ENCODE measurements around the gene ING2. TPM values are rescaled to one million over a fixed set of nuclear protein-coding genes. Genes with fewer than 3 reads are reported as not detected.
"Not testable (repeated sequence)": the region's sequence is repeated elsewhere in the genome, so short reads cannot be mapped to it uniquely, and the experiment has no call there.

ING2 gene, protein sequence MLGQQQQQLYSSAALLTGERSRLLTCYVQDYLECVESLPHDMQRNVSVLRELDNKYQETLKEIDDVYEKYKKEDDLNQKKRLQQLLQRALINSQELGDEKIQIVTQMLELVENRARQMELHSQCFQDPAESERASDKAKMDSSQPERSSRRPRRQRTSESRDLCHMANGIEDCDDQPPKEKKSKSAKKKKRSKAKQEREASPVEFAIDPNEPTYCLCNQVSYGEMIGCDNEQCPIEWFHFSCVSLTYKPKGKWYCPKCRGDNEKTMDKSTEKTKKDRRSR
- 10.7 TPM for polyA plus RNA-seq (2013, experiment 1 of 2; ENCODE audit: insufficient read length)
- polyA plus RNA-seq (2013, experiment 2 of 2; ENCODE audit: insufficient read length) = 10.7 TPM

DNA sequence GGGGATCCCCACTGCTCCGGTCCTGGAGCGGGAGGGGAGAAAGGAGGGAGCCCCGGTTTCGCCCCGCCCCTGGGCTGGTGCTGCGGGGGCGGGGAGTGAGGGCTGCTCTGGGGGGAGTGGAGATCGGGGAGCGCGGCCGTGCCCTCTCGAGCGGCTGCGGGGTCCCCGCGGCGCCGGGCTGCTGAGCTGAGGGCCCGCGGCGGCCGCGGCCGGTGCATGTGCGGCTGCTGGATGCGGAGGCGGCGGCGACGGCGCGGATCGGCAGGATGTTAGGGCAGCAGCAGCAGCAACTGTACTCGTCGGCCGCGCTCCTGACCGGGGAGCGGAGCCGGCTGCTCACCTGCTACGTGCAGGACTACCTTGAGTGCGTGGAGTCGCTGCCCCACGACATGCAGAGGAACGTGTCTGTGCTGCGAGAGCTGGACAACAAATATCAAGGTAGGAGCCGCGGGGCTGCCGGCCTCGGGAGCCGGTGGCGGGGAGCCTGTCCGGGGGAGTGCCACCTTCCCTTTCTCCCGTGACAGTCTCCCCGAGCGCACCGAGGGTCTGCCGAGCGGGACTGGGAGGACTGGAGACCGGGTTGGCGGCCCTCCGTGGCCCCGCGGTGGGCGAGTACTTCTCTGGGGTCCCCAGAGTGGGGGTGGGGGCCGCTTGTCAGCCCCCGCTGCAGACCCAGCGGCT, at the start of gene ING2:
Gene ING2, plus strand, starts transcription at position 129 of the 681 bp plus-strand sequence. Its CDS starts 138 bp downstream, at position 267.
- peak; percentile 77 for DNase-seq

DNA sequence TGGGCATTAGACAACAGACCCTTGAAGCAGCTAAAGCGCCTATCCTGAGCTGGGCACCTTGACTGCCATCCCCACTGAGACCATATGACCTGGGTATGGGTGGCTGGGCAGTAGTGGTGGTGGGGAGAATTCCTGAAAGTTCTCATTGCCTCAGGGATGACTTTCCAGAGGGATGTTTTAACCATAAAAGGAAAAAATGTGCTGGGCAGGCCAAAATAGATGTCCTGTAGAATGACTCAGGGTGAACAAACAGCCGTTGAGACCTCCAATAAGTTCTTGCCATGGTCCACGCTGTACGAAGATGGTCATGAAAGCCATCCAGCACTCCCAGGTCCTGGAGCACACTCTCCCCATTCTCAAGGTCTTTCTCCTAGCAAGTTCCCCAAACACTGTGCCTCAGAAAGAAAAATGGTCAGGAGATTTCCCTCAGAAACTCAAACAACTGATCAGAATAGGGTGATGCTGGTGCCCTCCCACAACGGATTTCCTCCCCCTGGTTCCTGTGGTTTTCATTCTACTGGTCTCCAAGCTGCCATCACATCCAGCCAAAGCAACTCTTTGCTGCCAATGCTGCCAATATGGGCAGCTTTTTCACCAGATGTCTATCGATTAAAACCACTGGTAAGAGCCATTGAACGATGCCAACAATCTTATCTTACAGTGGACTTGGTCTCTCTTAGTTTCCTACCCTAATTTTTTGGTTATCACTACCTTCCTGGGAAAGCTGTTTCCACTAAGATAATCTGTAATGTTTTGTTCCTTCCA, 49.2 kb upstream of the ING2 start:
- peak; percentile 63 for DNase-seq

DNA sequence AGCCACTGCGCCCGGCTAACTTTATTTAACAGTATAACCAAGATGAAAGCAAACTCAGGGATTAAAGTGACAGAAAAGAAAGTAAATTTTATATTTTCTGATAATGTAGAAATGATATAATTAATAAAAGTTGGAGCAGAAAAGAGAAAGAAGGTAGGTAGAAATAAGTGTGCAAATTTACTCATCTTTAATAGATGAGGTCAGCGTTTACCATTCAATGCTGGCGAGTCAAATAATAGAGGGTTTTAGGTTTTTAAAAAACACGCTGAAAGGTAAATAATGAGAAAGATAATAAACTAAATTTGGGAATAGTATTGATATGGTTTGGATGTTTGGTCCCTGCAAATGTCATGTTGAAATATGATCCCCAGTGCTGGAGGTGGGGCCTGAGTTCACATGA, 46.9 kb upstream of the ING2 start:
- no peak for DNase-seq

DNA sequence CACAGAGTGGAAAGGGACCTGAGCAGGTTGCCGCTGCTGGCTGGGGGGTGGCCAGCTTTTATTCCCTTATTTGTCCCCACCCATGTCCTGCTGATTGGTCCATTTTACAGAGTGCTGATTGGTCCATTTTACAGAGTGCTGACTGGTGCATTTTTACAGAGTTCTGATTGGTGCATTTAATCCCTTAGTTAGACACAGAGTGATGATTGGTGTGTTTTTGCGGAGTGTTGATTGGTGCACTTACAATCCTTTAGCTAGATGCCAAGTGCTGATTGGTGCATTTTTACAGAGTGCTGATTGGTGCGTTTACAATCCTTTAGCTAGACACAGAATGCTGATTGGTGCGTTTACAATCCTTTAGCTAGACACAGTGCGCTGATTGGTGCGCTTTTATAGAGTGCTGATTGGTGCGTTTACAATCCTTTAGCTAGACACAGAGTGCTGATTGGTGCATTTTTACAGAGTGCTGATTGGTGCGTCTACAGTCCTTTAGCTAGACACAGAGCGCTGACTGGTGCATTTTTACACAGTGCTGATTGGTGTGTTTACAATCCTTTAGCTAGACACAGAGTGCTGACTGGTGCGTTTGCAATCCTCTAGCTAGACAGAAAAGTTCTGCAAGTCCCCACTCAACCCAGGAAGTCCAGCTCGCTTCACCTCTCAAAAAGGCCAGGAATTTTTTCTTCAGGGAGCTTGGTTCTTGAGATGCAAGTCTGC, 40.8 kb upstream of the ING2 start:
- not testable (repeated sequence) for DNase-seq

DNA sequence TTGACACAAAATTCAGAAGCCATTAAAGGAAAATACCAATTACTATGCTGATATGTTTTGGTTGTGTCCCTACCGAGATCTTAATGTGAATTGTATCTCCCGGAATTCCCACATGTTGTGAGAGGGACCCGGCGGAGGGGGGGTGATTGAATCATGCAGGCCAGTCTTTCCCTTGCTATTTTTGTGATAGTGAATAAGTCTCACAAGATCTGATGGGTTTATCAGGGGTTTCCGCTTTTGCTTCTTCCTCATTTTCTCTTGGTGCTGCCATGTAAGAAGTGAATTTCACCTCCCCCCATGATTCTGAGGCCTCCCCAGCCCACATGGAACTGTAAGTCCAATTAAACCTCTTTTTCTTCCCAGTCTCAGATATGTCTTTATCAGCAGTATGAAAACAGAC, 39.0 kb upstream of the ING2 start:
- DNase-seq = peak; percentile 33

DNA sequence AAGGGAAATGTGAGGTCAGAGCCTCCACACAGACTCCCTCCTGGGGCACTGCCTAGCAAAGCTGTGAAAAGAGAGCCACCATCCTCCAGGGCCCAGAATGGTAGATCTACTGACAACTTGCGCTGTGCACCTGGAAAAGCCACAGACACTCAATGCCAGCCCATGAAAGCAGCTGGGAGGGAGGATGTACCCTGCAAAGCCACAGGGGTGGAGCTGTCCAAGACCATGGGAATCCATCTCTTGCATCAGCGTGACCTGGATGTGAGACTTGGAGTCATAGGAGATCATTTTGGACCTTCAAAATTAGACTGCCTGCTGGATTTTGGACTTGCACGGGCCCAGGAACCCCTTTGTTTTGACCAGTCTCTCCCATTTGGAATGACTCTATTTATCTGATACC, 37.6 kb upstream of the ING2 start:
- no peak for DNase-seq

DNA sequence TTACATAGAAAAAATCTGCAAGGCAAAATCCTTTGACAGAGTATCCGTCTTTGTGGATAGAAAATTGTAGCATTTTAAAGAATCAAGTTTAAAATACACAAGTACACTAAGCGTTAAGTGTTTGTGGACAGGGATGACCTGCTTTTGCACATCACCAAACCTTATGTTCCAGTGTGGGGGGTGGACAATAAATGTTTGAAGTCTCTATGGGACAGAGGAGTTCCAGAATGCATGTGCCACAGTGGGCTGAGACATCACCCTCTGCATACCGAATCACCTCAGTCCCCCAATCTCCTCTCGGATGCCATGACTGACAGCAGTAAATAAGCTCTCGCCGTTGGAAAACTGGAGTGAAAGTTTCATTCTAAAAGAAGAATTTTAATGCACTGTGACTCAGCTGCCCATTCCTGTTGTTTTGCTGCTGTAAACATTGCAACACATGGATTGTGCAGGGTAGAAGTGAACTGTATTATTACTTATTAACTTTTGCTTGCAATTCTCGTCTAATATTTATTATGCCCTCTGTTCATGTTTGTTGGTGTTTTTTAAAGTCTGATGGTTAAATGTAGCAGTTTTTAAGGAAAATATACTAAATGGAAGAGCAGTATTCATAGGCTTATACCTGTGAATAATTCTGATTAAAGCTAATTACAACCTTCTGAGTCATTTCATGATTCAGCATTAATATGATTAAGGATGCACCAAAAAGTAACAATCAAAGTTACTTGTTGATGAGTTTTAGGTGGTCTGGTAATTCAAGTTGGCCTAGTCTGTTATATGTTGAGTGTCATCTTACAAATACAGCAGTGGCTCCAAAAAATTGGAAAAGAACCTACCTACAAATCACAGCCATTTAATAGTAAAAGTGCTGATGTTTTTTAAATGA, 36.4 kb upstream of the ING2 start:
- DNase-seq = no peak

DNA sequence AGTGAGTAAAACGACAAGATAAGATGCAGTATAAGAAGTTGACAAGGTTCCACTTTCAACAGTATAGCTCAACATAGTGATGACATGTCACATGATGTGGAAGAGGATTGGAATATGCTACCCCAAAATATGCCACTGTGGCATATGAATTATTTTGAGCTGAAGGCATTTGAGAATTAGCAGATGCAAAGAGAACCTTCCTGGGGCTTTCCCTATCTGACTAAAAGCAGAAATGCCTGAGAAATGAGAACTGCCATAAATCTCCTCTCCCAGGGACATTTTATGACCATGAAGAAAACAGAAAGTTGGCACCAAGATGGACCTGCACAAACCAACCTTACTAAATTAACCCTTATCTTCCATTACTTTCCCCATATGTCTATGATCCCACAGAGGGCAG, 35.6 kb upstream of the ING2 start:
- no peak for DNase-seq

DNA sequence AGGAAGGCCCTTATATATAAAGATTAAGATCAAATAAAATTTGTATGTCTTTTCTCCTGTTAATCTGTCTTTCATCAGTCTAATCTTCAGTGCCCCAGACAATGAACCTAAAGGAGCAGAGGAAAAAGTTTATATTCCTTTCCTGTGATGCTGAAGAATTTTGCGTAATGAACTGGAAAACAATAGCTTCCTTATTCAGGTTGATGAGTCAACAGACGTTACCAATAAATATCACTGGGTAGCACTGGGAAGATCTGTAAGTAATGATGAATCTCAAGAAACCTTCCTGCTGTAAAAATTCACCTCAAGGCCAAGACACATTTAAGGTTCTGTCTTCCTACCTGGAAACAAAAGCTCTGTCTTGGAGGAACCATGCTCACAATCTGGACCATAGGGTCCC, 34.9 kb upstream of the ING2 start:
- no peak for DNase-seq

DNA sequence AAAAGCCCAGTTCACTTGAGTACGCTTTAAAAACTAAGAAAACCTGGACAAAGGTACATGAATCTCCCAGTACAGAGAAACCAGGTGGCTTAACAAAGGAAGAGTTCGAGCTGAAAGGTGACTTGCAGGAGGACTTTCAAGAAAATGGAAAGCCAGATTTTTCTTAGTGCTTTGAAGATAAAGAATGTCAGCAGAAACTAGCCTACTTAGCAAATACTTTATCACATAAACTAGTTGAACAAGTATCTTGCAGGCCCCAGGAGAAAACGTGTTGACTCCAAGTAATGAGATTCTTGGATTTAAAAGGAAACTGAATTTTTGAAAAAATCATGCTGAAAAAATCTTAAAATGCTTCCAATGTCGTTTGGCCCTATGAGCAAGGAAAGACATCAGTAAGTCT, 34.0 kb upstream of the ING2 start:
- no peak for DNase-seq

DNA sequence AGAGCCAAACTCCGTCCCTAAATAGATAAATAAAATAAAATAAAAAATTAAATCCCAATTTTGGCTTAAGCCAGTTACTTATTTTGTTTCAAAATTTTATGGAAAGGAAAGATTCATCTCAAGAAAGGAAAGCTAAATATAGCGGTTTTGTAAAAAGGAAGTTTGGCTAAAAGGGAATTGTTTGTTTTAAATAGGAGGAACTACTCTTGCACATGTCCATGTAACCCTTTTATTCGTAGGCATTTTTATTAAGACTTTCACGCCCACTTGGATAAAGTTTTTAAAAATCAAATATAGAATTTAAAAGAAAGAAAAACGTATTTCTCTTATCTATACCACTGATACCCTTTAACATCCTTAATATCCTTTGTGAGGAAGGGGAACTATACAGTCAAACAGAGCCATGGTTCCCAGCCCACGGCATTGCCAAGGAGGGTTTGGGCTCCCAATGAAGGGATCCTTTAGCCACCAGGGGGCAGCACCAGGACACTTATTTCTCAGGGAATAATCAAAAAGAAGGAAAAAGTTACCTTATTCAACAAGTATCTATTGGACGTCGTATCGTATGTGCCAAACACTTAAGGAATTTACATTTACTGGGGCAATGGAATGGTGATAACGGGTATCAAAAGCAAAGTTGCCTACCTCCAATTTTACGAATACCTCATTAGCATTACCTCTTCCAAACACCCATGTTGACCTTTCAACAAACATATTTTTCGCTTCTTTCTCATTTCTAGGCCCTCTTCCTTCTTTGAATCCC, 32.7 kb upstream of the ING2 start:
- peak; percentile 74 for DNase-seq

DNA sequence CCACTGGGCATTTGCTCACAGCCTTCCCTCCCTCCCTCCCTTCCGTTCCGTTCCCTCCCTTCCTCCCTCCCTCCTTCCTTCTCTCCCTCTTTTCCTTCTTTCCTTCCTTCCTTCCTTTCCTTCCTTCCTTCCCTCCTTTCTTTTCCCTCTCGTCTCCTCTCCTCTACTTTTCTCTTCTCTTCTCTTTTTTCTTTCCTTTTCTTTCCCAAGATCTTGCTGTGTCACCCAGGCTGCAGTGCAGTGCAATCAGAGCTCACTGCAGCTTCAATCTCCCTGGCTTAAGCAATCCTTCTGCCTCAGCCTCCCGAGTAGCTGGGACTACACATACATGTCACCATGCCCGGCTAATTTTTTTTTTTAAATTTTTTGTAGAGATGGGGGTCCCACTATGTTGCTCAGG, 26.7 kb upstream of the ING2 start:
- no peak for DNase-seq

DNA sequence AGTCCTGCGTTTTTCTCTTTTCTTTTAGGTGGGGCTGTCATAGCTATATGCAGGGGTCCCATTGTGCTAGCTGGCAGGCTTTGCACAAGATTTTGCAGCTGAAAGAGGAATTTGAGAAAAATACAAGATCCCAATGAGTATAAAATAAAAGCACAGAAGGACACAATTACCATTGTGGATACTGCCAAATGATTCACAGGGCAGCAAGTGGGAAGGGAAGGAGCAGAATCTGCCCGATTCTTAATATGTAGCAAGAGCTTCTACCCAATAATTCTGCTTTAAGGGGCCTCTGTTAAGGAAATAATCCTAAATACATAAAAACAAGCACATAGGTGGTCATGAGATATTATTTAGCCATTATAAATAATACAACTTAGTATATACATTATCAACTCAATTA, 25.9 kb upstream of the ING2 start:
- DNase-seq = no peak

DNA sequence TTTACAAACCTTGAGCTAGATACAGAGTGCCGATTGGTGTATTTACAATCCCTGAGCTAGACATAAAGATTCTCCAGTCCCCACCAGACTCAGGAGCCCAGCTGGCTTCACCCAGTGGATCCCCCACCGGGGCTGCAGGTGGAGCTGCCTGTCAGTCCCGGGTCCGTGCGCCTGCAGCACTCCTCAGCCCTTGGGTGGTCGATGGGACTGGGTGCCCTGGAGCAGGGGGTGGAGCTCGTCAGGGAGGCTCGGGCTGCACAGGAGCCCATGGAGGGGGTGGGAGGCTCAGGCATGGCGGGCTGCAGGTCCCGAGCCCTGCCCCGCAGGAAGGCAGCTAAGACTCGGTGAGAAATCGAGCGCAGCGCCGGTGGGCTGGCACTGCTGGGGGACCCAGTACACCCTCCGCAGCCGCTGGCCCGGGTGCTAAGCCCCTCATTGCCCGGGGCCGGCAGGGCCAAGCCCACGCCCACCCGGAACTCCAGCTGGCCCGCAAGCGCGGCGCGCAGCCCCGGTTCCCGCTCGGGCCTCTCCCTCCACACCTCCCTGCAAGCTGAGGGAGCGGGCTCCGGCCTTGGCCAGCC, 22.3 kb upstream of the ING2 start:
- DNase-seq = not testable (repeated sequence)

DNA sequence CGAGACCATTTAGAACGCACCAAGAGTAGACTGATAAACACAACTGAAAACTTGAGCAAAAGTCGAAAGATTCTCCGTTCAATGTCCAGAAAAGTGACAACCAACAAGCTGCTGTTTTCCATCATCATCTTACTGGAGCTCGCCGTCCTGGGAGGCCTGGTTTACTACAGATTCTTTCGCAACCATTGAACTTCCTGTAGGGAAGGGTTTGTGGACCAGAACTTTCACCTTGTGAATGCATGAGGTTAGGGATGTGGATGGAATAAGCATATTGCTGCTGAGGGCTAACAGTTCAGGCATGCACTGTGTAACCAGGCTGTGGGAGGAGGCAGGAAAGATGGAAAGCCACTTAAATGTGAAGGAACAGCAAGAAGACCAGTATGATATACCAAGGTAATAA, 20.9 kb upstream of the ING2 start:
- no peak for DNase-seq

DNA sequence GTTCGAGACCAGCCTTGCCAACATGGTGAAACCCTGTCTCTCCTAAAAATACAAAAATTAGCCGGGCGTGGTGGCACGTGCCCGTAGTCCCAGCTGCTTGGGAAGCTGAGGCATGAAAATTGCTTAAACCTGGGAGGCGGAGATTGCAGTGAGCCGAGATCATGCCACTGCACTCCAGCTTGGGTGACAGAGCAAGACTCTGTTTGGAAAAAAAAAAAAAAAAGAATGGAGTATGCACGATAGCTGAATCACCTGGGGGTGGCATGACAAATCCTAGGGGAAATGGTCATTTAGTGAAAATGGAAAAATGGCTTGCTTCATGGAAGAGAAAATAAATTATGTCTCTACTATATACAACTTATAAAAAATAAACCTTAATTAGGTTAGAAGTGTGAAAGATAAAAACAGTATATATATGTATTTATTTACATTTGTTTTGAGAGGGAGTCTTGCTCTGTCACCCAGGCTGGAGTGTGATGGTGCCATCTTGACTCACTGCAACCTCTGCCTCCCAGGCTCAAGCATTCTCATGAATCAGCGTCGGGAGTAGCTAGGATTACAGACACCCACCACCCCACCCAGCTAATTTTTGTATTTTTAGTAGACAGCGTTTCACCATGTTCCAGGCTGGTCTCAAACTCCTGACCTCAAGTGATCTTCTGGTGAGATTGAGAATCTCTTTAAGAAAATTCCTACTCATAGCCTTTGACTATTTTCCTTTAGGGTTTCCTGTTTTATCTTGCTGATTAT, 19.3 kb upstream of the ING2 start:
- DNase-seq = no peak

DNA sequence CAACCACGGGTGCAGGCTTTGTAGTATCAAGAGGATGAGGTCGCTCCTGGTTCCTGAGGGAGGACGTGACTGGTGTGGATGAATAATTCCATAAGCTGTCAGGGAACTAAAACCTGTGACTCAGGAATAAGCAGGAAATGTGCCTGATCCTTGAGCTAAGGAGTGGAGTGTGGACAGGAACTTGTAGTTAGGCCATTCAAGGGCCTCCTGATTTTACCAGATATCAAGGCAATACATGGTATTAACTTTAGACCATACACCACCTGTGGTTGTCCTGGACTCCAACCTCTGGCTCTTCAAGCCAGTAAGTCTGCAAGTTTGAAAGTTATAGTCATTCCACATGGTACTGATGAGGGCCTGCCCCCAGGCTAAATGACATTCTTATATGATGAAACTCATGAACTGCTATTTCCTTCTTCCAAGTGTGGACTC, 12.1 kb upstream of the ING2 start:
- DNase-seq = peak; percentile 71

DNA sequence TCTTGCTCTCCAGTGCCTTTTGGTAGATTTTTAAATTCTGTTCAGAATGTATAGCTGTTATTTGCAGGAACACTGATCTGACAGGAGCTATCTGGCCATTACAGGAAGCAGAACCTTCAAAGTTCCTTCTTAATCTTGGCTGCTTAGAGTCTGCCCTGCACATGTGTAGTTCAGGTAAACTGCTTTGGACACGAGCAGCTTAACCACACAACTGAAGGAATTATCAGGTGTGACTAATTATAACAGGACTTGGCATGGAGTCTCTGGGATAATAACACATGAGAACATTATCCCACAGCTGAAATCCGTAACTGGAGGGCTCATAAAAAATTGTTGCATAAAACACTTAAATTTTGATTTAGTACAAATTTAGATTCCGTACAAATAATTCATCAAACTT, 11.6 kb upstream of the ING2 start:
- no peak for DNase-seq

DNA sequence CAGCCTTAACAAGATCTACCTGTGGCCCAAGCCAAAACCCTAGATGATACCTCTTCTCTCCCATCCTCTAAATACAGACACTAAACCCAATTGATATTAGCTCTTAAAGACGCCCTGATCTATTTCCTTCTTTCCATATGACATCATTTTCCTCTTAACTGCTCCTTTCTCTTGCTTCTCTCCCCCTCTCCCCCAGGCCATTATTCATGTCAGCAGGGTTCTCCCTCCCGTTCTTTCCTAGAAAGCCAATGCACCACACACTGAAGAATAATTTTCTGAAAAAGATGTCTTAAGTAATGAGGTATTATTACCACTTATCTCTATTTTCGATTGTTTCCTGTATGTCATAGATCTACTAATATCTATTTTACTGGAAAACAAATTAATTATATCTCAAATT, 9.7 kb upstream of the ING2 start:
- no peak for DNase-seq

DNA sequence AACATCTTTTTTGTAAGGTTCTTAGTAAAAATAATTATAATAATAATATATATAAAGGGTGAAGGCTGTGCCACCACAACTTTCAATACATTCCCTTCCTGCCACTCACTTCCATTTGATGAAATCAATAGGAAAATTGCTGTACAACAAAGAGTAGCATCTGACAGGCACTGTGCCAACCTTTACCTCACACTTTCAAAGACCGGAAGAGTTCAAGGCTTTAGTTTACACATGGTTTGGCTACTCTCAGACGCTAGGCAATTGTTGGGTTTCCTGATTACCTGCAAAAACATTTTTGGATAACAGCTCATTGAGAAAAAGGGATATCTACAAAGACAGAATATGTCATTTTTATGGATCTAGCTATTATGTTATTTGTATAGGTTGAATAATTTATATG, 5.5 kb upstream of the ING2 start:
- DNase-seq = no peak

Measured in fibroblast of skin of scalp (primary cell).